SJCRH30 (cell line): ENCODE measurements around the gene CAPZA3. TPM values are rescaled to one million over a fixed set of nuclear protein-coding genes. Genes with fewer than 3 reads are reported as not detected.

ENCODE experiments used
- total RNA-seq: library from RNA; depleted of rRNA; stranded (reverse); fragments of >200 nt; shearing (Covaris generic); gene quantifications from 2 replicates; pipeline ENCODE4 v1.2.3, GENCODE V29; 2014; rRNA removed

CAPZA3 gene
- total RNA-seq, 1 experiment from 2014 or later, result not detected

Other genes with a start within 250 kb of the CAPZA3 start
- gene PLCZ1, start 107 bp upstream of the CAPZA3 start, total RNA-seq, result not detected in 2 replicates